ENCODE measurements around the gene PKP1.

The PKP1 gene

DNA sequence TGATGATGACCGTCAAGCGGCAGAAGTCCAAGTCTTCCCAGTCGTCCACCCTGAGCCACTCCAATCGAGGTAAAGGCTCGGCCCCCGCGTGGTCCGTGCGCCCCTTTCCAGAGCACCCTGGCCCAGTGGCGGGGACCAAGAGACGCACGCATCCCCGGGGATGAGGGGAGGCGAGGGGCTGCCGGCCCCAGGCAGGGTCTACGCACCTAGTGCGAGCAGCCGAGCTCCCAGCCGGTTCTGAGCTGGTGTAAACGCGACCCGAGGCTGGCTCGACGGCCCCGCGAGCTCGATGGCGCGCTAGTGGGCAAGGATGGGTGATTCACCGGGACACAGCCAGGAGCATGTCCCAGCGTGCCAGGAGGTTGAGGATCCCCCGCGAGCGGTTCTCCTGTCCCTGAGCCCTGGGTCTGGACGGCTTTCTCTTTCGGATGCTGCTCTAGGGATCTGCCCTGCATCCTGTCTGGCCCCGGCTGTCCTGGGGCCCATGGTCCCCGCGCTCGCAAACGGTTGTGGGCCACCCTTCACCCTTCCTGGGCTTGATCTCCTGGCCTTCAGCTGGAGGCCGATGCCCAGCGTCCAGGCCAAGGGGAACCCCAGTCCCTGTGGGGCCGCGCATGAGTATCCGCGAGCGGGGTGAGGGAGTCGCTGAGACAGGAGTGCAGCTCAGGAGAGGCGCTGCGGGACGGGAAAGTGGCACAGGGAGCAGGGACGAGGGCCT lies 689 bp downstream of the PKP1 start:
- DNase-seq, result no peak

GRCh38 chr1:201284636-201285035 lies 1.3 kb downstream of the PKP1 start:
- no peak for DNase-seq

DNA sequence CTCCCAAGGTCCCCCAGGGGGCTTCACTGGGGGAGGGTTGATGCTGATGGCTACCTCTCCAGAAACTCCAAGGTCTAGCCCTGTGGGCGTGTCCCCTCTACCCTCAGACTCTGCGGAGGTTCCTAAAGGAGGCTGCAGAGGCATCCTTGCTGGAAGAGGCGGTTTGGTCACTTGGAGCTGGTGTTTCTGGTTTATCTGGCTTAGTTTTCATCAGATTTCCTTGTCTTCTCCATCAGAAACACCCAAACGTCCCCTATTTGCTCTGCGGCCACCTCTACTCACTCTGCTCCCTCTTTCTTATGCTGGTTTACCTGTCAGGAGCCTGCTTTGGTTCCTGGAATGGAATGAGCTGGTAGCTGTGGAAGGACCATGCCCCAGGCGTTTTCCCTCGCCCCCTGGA lies 2.5 kb downstream of the PKP1 start:
- no peak for DNase-seq

- DNase-seq, result no peak
Measured at GRCh38 chr1:201286445-201286844, 3.1 kb downstream of the PKP1 start.

DNA sequence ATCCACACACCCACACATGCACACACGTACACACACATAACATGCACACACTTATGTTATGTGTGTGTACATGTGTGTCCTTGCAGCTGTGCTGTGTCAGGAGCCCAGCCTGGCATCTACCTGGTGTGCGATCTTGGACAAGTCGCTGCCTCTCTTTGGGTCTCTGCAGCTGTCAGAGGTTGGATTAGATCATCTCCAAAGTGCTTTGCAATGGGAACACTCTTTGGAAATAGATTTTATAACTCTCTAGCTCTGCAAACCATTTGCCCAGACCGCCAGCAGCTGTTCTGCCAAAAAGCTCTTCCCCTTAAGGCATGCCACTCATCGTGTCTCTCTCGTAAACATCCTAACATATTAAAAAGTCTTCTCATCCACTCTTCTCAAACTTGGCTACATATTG lies 4.7 kb downstream of the PKP1 start:
- DNase-seq, result no peak

DNA sequence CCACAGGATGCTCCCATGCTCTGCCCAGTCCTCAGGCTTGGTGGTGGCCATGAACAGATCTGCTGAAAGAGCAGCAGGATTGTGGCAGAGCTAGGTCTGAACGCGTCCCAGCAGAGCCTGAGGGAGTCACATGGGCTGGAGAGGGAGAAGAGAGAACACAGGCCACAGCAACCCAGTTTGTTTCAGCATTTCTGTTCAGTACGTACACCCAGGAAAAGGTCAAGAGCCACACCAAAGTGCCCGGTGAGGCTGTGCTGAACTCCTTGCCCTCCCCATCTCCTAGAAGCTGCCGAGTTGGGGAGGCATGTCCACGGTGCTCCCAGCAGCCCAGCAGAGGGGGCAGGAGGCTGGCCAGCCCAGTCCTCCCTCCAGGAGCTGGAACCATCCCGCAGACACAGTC lies 5.5 kb downstream of the PKP1 start:
- DNase-seq, result no peak

GRCh38 chr1:201290551-201290950 lies 7.2 kb downstream of the PKP1 start:
- no peak for DNase-seq

GRCh38 chr1:201291916-201292315 lies 8.6 kb downstream of the PKP1 start:
- no peak for DNase-seq

- DNase-seq, result no peak
Measured at GRCh38 chr1:201294876-201295275, 11.6 kb downstream of the PKP1 start.

DNA sequence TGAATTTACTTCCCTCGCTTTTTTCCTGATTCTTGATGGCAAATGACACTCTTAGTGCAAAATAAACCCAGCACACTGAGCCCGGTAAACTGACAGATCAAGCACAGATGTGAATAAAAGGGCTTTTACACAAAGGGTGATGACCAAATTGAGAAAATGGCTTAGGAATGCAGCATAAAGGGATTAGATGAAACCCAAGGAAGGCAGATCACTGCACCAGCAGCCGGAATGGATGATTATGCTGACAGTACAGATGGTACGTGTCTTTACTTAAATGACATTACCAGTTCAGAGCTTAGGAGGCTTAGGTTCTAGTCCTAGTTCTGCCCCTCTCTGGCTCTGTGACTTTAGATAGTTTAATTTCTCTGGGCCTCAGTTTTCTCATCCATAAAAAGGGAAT lies 12.0 kb downstream of the PKP1 start:
- no peak for DNase-seq

DNA sequence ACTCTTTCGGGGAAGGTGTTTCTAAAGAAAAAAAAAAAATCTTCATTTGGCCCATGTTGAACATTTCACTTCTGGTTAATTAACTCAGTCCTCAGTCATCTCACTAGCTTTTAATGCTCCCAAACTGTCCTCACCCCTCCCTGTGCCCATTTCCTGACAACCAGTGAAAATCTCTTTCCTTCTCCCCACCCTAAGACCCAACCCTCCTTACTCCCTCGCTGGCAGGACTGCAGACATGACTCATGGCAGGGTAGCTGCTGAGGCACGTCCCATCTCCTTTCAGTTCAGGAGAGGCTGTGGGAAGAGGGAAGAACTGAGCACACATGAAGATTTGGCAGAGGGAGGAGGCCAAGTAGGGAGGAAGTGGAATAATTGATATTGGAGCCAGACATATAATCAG lies 12.6 kb downstream of the PKP1 start:
- DNase-seq, result no peak

- DNase-seq, result no peak
Measured at GRCh38 chr1:201296352-201296751, 13.0 kb downstream of the PKP1 start.

DNA sequence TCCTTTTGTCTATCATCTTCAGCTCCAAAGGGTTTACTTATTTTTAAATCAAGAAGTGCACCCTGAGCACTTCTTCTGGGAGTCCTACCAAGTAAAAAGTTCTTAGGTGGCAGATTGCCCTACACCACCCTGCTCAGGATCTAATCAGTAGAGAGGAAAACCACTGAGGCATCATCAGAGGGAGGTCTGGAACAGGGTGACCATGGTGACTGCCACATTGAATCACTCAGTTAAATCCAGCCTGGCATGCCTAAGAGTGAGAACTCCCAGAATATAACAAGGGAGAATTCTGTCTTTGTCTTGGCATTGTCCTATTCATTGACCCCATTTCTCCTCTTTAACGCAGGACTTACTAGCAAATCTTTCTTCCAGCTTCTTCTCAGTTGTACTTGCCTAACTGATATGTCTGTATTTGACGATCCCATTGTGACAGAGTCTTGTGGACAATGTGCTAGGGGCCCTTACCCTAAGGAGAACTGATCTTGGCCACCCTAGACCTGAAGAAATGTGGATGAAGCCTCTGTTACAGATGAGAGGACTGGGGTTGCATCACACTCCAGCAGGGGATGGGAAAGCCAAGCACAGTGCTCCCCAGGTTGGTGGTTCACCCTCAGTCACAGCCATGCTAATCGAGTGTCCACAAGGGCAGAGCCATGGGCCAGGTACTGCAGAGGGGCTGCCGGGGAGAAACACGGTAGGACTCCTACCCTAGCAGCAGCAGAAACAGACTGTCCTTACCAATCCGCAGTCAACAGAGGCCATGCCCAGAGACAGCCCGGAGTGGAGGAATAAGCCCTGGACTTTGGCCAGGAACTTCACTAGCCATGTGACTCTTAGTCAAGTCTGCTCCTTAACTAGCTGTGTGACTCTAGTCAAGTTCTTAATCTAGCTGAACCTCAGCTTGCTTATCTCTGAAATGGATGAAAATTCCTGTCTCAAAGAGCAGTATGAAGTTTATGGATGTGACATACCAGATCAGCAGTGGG lies 15.4 kb downstream of the PKP1 start:
- DNase-seq, result no peak

GRCh38 chr1:201299968-201300367 lies 16.7 kb downstream of the PKP1 start:
- DNase-seq, result no peak

DNA sequence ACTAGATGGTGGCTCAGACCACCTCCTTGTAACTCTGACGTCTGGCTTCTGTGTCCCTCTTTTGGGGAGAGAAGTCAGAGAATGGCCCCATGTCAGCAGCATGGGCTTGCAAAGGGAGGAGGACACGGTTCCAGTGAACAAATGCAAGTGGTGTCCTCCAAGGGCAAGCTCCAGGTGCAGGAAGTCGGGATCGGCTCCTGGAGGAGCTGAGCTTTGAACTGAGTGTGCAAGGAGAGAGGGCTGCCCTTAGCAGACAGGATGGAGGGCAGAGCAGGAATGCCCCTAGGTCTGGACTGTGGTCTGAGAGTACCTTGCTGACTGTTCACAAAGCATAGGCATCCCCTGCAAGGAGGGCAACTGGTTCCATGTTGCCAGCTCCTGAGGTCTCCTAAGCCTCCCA lies 17.3 kb downstream of the PKP1 start:
- DNase-seq, result no peak

DNA sequence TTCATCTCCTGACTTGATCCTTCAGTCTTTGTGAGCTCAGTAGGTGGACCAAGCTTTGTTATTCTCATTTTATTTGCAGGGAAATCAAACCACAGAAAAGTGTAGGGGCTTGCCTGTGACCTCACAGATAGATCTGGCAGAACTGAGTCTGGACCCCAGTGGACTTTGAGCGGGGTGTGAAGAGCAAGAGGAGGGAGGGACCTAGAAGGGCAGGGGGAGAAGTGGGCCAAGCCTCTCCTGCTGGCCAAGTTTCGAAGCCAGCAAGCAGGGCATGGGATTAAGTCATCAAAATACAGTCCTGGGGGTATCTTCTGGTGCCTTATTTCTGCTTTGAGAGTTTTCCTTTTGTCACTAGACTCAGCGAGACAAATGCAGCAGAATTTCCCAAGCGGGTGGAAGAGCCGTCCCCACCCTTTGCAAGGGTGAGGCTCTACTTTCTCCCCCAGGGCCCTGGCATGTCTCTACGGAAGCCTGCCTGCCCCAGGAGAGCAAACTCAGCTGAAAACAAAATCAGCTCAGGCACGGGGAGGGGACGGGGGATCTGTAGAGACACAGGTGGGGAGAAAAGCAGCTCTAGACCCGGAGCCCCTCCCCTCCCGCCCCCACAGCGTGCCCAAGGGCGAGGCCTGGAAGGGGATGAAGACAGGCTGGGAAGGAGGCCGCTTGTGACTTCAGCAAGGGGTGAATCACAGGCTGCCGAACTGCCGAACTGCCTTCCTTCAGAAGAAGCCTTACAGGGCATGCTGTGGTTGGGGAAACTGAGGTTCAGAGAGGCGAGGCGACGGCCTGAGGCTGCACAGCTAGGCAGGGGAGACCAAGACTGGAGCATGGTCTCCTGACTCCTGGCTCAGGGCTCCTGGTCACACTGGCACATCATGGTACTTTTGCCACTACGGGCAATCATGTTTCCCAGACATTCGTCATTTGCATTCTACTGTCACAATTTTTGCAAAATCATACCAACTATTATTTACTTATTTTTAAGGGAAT lies 19.2 kb downstream of the PKP1 start:
- DNase-seq, result no peak

- DNase-seq, result no peak
Measured at GRCh38 chr1:201304126-201304525, 20.8 kb downstream of the PKP1 start.

GRCh38 chr1:201305815-201306214 lies 22.5 kb downstream of the PKP1 start:
- DNase-seq, result no peak

DNA sequence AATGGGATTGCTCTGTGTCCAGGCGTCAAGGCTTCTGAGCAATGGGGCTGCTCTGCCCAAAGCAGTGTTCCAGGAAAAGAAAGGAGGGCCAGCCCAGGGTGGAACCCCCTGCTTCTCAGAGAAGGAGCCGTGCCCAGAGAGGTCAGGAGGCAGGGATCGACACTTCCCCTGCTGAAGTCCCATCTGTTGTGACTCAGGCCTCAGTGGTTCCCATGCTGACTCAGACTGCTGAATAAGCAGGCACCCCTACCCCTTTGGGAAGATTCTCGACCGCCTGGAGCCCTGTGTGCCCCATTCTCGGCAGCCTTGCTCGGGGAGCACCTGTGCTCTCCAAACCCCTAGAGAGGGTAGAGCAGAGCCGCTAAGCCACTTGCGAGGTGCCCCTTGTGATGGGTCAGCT lies 23.9 kb downstream of the PKP1 start:
- no peak for DNase-seq

DNA sequence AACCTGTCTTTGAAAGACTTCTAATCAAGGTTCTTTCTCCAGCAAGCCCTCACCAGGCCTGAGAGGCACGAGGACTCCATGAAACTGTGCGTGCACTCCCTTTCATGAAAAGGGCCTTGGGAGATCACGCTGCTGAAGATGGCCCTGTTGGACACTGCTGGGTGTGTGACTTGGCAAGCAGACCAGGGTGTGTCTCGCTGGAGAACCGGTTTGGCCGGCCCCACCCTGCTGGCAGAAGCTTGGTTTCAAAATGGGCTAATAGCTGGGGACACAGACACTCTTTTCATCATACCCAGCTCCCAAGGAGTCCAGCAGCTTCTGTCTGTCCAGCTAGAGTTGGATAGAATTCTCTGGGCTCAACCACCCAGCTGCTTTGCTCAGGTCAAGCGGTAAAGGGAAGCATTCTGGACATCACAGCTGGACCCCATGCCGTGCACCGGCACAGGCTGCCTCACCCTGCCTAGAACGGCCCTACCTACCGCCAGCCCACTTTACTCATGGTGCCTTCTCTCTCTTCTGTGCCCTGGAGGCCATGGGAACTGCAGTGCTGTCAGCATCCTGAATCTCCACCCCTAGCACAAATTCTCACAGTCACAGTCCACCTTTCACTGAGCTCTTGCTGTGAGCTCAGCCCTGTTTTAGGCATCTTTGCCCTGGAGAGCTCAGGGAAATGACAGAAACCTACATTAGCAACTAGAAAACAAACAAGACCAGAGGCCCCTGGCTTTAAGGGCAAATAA lies 24.6 kb downstream of the PKP1 start:
- no peak for DNase-seq

DNA sequence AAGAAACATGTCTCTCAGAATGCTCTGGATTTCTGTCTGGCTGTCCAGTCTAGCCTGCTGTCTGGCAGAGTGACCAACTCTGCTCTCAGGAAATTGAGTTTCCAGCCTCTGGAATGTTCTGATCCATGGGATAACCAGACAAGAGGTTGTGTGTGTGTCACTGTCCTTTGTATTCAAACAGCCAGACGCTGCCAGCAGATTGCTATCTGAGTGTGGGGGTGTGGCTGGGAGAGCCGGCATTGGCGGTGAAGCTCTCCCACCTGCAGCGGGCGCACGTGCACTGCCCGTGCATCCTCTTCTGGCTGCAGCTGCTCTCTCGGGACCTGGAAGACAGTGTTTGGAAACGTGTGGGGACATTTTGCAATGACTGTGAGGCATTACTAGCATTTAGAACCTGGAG lies 26.1 kb downstream of the PKP1 start:
- DNase-seq, result no peak
